GM06990 (cell line): ENCODE measurements around the gene PPM1D.
"Not testable (repeated sequence)": the region's sequence is repeated elsewhere in the genome, so short reads cannot be mapped to it uniquely, and the experiment has no call there.

Source experiments
- DNase-seq: peaks from one replicate; pipeline ENCODE4 v3.0.0-alpha.2; 2011; ENCODE audit not compliant: insufficient read length; ENCODE audit errors: extremely low read depth
- H3K27me3 ChIP-seq: replicated peaks from 2 replicates; pipeline ENCODE4 v1.6.0; 2011; ENCODE audit warnings: low read length; ENCODE audit not compliant: control insufficient read depth, insufficient read depth
- H3K36me3 ChIP-seq: 2 replicates; pipeline ENCODE4 v1.5.1; 2011; ENCODE audit warnings: low read length; ENCODE audit not compliant: control insufficient read depth, insufficient read depth
- H3K4me3 ChIP-seq: replicated peaks from 2 replicates; pipeline ENCODE4 v1.5.1; 2011; ENCODE audit warnings: low read depth, mild to moderate bottlenecking, control low read depth, low read length
- TF ChIP-seq, protein P1 (sequence below): IDR thresholded peaks from 2 replicates; pipeline ENCODE4 v1.5.1; 2011; ENCODE audit warnings: low read length, control low read depth, mild to moderate bottlenecking, inconsistent platforms; ENCODE audit not compliant: insufficient read depth, poor library complexity, severe bottlenecking

Gene PPM1D

DNA sequence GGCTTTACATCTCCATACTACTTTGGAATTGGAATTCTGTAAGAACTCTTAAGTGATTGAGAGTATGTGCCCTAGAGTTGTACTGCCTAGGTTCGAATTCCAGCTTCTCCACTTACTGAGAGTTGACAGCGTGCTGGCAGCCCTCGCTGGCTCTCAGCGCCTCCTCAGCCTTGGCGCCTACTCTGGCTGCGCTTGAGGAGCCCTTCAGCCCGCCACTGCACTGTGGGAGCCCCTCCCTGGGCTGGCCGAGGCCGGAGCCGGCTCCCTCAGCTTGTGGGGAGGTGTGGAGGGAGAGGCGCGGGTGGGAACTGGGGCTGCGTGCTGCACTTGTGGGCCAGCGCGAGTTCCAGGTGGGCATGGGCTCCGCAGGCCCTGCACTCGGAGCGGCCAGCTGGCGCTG is 13.3 kb downstream of the PPM1D start:
- no peak for DNase-seq
- TF ChIP-seq, protein P1, sequence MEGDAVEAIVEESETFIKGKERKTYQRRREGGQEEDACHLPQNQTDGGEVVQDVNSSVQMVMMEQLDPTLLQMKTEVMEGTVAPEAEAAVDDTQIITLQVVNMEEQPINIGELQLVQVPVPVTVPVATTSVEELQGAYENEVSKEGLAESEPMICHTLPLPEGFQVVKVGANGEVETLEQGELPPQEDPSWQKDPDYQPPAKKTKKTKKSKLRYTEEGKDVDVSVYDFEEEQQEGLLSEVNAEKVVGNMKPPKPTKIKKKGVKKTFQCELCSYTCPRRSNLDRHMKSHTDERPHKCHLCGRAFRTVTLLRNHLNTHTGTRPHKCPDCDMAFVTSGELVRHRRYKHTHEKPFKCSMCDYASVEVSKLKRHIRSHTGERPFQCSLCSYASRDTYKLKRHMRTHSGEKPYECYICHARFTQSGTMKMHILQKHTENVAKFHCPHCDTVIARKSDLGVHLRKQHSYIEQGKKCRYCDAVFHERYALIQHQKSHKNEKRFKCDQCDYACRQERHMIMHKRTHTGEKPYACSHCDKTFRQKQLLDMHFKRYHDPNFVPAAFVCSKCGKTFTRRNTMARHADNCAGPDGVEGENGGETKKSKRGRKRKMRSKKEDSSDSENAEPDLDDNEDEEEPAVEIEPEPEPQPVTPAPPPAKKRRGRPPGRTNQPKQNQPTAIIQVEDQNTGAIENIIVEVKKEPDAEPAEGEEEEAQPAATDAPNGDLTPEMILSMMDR = no peak
- H3K4me3 ChIP-seq = no peak overlapping the region
- H3K27me3 ChIP-seq = no peaks in the 10 kb centered on the region
- no peaks in the 10 kb centered on the region; the same call in 1 of the 2 replicates for H3K36me3 ChIP-seq

DNA sequence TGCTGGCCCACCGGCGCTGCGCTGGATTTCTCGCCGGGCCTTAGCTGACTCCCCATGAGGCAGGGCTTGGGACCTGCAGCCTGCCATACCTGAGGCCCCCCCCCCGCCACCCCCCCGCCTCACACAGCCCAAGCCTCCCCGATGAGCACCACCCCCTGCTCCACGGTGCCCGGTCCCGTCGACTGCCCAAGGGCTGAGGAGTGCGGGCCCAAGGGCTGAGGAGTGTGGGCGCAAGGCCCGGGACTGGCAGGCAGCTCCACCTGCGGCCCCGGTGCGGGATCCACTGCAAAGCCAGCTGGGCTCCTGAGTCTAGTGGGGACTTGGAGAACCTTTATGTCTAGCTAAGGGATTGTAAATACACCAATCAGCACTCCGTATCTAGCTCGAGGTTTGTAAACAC is 13.8 kb downstream of the PPM1D start:
- DNase-seq, H3K36me3 ChIP-seq: not testable (repeated sequence)

DNA sequence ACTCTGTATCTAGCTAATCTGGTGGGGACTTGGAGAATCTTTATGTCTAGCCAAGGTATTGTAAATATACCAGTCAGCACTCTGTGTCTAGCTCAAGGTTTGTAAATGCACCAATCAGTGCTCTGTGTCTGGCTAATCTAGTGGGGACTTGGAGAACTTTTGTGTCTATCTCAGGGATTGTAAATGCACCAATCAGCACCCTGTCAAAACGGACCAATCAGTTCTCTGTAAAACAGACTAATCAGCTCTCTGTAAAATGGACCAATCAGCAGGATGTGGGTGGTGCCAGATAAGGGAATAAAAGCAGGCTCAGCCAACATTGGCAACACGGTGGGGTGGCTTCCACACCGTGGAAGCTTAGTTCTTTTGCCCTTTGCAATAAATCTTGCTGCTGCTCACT is 14.3 kb downstream of the PPM1D start:
- not testable (repeated sequence) for H3K36me3 ChIP-seq, DNase-seq, H3K27me3 ChIP-seq, H3K4me3 ChIP-seq

More for the DNA sequence above, 13.8 kb downstream of the PPM1D start:
- not testable (repeated sequence) for H3K27me3 ChIP-seq, H3K4me3 ChIP-seq

DNA sequence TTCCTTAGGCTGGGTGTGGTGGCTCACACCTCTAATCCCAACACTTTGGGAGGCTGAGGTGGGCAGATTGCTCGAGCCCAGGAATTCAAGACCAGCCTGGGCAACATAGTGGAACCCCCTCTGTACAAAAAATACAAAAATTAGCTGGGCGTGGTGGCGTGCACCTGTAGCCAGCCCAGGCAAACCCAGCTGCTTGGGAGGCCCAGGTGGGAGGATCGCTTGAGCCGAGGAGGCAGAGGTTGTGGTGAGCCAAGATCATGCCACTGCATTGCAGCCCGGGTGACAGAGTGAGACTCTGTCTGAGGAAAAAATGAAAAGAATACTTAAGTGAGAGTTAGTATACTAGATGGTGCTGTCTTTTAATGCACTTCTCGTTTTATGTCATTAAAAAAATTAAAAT is 15.1 kb downstream of the PPM1D start:
- DNase-seq = no peak
- TF ChIP-seq, protein P1 = no peak
- no peaks in the 10 kb centered on the region; the same call in 1 of the 2 replicates for H3K36me3 ChIP-seq
- H3K27me3 ChIP-seq = no peaks in the 10 kb centered on the region
- H3K4me3 ChIP-seq = no peak overlapping the region

DNA sequence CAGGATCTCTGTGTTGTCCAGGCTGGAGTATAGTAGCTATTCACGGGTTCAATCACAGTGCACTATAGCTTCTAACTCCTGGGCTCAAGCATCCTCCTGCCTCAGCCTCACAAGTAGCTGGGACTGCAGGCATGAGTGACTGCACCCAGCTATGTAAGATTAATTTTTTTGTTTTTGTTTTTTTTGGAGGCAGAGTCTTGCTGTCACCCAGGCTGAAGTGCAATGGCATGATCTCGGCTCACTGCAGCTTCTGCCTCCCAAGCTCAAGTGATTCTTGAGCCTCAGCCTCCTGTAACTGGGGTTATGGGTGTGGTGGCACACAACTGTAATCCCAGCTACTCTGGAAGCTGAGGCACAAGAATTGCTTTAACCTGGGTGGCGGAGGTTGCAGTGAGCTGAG is 15.8 kb downstream of the PPM1D start:
- DNase-seq = no peak
- Histone ChIP-seq H3K4me3 (no peak overlapping the region), H3K27me3 (no peaks in the 10 kb centered on the region), H3K36me3 (no peaks in the 10 kb centered on the region; the same call in 1 of the 2 replicates)
- TF ChIP-seq, protein P1 = no peak

DNA sequence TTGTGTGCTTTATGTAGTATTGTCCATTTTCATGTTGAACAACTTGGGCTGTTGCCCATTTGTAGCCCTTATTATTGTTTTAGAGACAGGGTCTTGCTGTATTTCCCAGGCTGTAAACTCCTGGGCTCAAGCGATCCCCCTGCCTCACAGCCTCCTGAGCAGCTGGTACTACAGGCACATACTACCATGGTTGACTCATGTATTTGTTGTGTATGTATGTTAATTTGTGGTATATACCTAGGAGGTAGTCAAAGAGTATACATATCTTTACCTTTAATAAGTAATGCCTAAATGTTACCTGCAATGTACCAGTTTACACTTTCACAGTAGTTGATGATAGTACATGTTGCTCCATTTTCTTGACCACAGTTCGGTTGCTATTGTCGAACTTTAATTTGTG is 18.1 kb downstream of the PPM1D start:
- H3K36me3 ChIP-seq = no peaks in the 10 kb centered on the region; the same call in 1 of the 2 replicates
- H3K27me3 ChIP-seq = no peaks in the 10 kb centered on the region
- TF ChIP-seq, protein P1 = no peak
- DNase-seq = no peak
- H3K4me3 ChIP-seq = no peak overlapping the region

DNA sequence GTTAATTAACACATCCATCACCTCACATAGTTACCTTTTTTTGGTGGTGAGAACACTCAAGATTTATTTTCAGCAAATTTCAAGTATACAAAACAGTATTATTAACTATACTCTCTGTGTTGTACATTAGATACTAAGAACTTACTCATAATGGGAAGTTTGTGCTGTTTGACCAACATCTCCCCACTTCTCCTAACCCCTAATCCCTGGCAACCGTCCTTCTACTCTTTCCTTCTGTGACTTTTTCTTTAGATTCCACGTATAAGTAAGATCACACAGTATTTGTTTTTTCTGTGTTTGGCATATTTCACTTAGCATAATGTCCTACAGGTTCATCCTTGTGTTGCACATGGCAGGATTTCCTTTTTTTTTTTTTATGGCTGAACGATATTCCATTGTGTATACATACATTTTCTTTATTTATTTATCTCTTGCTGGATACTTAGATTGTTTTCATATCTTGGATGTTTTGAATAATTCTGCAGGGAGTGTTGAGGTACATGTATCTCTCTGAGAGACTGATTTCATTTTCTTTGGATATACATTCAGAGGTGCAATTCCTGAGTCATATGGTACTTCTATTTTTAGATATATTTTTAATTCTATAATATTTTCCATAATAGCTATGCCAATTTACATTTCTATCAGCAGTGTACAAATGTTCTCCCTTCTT is 19.0 kb downstream of the PPM1D start:
- H3K27me3 ChIP-seq = no peaks in the 10 kb centered on the region
- no peaks in the 10 kb centered on the region; the same call in 1 of the 2 replicates for H3K36me3 ChIP-seq
- no peak for DNase-seq
- H3K4me3 ChIP-seq = no peak overlapping the region
- TF ChIP-seq, protein P1 = no peak
